ENCODE data around the gene LRRC8B.
A peak's percentile ranks its signal among the peaks of the same experiment; 100 is the strongest.
"Not testable (repeated sequence)": the region's sequence is repeated elsewhere in the genome, so short reads cannot be mapped to it uniquely, and the experiment has no call there.

Gene LRRC8B

DNA sequence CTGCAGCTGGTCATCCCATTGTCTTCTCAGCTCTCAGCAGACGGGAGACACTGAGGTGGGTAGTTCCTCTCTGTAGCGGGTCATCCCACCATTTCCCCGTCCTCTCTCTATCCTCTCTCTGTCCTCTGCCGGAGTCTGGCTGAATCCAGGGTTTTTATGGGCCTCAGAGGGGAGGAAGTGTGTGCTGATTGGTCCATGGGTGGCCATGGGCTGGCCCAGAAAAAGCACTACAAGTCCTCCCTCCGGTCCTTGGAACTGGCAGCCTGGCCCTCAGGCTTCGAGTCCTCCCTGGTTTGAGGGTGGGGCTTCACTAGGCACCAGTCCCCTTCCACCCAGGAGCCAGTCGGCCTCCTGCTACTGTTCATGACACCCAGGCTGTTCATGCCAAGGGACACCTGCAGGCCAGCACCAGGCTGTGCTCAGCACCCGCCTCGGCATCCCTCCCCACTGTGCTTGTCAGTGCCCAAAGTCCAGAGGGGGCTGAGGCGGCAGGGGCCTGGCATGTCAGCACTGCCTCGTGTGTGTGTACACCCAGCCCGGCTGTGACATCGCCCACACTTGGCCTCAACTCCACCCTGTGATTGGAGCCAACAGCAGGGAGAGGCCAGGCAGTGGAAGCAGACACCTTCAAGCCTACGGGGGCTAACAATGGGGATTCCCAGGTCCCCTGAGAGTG, 85.3 kb downstream of the LRRC8B start:
- peak; percentile 73 for DNase-seq

DNA sequence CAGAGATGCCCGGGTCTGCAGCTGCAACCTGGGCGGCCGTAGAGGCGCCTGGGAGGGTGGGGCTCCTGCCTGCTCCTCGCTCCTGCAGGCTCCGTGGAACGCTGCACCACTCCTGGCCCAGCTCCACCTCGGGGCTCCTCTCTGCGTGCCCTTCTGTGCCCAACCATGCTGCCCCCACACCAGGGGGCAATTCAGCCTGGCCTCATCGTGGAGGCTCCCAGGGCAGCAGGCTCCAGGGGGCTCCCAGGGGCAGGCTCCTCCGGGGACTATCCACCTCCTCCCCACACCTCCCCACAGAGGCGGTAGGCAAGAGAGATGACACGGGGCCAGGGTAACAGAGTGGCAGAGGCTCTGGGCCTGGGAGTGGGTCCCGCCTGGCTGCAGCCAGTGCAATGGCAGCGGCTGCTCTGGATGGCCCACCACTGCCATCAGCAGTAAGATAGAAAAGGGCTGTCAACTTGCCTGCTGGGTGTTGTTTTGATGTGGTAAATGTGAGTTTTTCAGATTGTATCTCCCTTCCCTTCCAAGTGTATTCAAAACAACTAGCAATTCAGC, 85.9 kb downstream of the LRRC8B start:
- DNase-seq: peak; percentile 56

GRCh38 chr1:89611721-89612120, 87.1 kb downstream of the LRRC8B start:
- DNase-seq: no peak

DNA sequence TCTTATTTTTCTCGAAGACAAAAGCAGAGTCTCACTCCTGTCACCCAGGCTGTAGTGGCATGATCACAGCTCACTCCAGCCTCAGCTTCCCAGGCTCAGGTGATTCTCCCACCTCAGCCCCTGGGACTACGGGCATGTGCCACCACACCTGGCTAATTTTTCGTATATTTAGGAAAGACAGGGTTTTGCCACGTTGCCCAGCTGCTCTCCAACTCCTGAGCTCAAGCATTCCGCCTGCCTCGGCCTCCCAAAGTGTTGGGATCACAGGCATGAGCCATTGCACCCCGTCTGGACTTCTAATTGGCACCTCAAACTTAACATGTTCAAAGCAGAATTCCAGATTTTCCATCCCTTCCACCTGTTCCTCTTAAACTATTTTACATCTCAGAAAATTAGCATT, 89.3 kb downstream of the LRRC8B start:
- DNase-seq: no peak

- DNase-seq: no peak
Measured at GRCh38 chr1:89615676-89616598, 91.3 kb downstream of the LRRC8B start.

DNA sequence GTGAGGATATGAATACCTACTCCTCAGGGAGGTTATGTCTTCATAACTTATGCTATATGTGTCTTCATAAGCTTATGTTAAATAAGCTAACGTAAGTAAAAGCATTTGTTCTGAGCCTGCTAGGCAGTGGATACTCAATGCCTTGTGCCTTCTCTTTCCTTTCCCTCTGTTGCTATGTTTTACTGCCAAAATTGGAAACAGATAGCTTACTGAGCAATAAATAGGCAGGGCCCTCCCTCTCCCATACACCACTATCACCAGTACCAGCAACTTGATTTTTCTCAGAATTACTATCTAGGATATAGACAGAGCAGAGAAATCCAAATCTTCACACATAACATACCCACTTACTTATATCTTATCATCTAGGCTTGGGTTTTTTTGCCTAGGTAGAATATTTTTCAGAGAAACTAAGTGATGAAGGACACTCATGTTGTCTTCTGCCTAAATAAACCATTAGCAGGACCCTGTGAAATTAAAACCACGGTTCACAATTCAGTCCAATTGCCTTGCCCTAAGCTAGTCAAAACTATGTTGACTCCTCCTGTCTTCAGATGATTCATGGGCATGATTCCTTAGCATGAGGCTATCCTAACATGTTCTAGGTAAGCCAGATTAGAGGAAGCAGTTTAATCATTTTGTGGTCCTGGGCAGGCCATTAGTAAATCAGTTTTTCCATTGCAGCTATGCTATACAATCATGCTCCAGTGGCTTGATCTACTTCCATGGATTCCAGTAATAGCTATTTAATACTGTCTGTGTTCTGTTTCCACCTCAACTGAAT, 92.4 kb downstream of the LRRC8B start:
- DNase-seq: no peak

GRCh38 chr1:89620664-89621063, 96.0 kb downstream of the LRRC8B start:
- DNase-seq: no peak

- DNase-seq: no peak
Measured at GRCh38 chr1:89622895-89623294, 98.3 kb downstream of the LRRC8B start.

GRCh38 chr1:89624314-89624713, 99.7 kb downstream of the LRRC8B start:
- no peak for DNase-seq

- DNase-seq: no peak
Measured at GRCh38 chr1:89624715-89625323, 100.2 kb downstream of the LRRC8B start.

DNA sequence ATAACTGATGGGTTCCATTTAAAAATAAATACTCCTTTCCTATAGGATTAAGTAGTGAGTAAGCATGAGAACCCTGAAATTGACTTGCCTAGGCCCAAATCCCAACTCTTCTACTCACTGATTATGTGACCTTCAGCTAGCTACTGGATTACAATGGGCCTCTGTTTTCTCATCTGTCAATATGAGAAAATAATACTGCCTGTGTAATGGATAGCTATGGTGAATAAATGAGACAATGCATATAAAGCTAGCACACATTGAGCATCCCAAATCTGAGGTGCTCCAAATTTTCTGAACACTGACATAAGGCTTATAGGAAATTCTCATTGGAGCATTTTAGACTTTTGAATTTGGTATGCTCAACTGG, 103.0 kb downstream of the LRRC8B start:
- no peak for DNase-seq

DNA sequence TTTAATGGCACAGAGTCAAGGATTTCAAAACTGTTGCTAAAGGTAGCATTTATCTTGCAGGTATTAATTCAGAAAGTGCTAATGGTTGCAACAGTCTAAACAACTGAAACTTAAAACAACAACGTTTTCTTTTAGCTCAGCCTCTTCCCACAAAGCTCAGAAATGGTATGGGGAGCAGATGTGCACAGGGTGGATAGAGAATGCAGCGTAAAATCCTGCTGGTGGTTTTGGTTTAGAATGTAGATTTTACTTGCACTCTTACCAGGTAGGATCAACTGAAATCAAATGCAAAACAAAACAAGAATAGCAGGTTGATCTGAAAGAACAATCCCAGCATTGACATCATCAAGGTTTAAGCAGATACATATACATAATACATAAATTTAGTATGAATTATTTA, 104.5 kb downstream of the LRRC8B start:
- no peak for DNase-seq

GRCh38 chr1:89629600-89629999, 105.0 kb downstream of the LRRC8B start:
- not testable (repeated sequence) for DNase-seq

DNA sequence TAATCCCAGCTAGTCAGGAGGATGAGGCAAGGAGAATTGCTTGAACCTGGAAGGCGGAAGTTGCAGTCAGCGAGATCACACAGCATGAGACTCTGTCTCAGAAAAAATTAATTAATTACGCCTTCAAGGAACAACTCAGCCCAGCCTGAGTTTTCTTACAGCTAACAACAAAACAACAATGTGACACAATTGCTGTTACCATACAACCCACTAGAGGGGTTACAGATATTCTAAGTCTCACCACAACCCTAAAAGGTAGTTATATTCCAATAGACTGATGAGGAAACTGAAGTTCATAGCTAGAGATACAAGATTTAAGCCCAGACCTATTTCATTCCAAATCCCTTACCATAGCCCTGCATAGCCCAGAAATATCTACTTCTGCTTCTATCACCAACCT, 105.4 kb downstream of the LRRC8B start:
- DNase-seq: no peak

- no peak for DNase-seq
Measured at GRCh38 chr1:89631816-89632656, 107.4 kb downstream of the LRRC8B start.

- DNase-seq: peak; percentile 89
Measured at GRCh38 chr1:89632657-89633247, 108.1 kb downstream of the LRRC8B start, which contains the start of gene LRRC8C. Gene LRRC8C, plus strand, starts transcription at chr1:89633120. Its CDS starts 53,354 bp downstream, at chr1:89686474.

- peak; percentile 70 for DNase-seq
Measured at GRCh38 chr1:89633248-89633799, 108.7 kb downstream of the LRRC8B start.

DNA sequence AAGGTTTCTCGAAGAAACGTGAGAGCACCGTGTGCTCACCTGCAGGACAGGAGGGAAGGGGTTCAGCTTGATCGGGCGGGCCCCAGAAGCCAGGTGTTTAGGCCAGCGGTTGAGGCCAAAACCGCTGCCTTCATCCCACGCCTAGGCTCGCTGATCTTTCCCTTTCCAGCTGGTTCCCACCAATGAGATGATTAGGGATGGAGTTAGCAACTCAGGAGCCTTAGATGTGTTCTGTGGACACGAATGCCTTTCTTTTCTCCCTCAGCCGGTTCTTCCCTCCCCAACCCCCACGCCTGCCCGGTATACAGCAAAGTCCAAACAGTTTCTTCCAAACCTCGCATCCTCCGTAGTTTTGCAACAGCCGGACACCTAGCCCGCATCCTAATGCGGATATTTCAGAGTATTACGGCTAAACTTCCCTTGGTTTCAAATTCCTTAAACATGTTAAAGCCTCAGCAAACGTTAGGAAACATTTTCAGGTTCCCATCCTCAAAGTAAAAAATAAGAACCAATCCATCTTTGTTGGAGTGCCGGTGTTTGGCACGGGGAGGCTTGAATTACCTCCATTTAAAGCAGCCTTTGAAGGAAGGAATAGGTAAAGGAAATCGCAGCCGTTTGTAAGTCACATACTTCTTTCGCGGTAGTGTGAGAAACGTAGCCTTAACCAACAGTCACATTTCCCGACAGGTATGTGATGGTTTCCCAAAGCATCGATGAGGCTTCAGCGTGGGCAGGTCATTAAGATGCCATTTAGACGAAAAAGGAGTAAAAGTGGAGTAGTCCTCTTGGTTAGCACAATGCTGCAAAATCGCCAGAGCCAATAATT, 109.4 kb downstream of the LRRC8B start:
- peak; percentile 54 for DNase-seq

GRCh38 chr1:89635825-89636815, 111.5 kb downstream of the LRRC8B start:
- no peak for DNase-seq

Data from stimulated activated CD8-positive, alpha-beta memory T cell treated with anti-CD3 and anti-CD28 coated beads, Interleukin-4, amount 100 ng/mL, for 48 hours (primary cell).